H1 (cell line): ENCODE measurements around the gene ACOT9. TPM values are rescaled to one million over a fixed set of nuclear protein-coding genes. Genes with fewer than 3 reads are reported as not detected.
A peak's percentile ranks its signal among the peaks of the same experiment; 100 is the strongest.

ENCODE experiments used
- EP300 ChIP-seq, 2 experiments: IDR thresholded peaks; 1 replicate in 1 of 2; 2 replicates in 1 of 2; pipeline ENCODE4 v1.6.1; 2011 to 2012; ENCODE audit warnings: low read depth in 2 of 2, low read length in 2 of 2, mild to moderate bottlenecking in 2 of 2, borderline replicate concordance in 1 of 2, inconsistent platforms in 1 of 2, moderate library complexity in 1 of 2
- KDM5A ChIP-seq: fragments of 200-600 bp; IDR thresholded peaks from 2 replicates; pipeline ENCODE4 v1.7.1; 2012; ENCODE audit warnings: mild to moderate bottlenecking, low read length, inconsistent platforms, mixed read lengths
- PHF8 ChIP-seq: fragments of 200-600 bp; sonication (generic); conservative IDR thresholded peaks from 2 replicates; pipeline ENCODE4 v1.7.1; 2012; ENCODE audit warnings: low read depth, mild to moderate bottlenecking, inconsistent platforms, low read length, moderate library complexity
- POLR2AphosphoS5 ChIP-seq: IDR thresholded peaks from 2 replicates; pipeline ENCODE4 v1.6.1; 2011; ENCODE audit warnings: low read depth, low read length
- RAD21 ChIP-seq, 2 experiments: IDR thresholded peaks in 1 of 2; conservative IDR thresholded peaks in 1 of 2; 2 replicates each; pipeline ENCODE4 v1.6.1; 2011; ENCODE audit warnings: low read depth in 2 of 2, low read length in 2 of 2, improper control_type of control experiment in 1 of 2, inconsistent platforms in 1 of 2, mild to moderate bottlenecking in 1 of 2, moderate library complexity in 1 of 2
- SIN3A ChIP-seq, 2 experiments: IDR thresholded peaks in 1 of 2; conservative IDR thresholded peaks in 1 of 2; 2 replicates each; pipeline ENCODE4 v1.6.1; 2011 to 2012; ENCODE audit warnings: low read length in 2 of 2, improper control_type of control experiment in 1 of 2, low read depth in 1 of 2, mild to moderate bottlenecking in 1 of 2
- SP1 ChIP-seq: IDR thresholded peaks from 2 replicates; pipeline ENCODE4 v1.6.1; 2011; ENCODE audit warnings: low read depth, low read length
- TAF1 ChIP-seq: IDR thresholded peaks from 2 replicates; pipeline ENCODE4 v1.6.1; 2011; ENCODE audit warnings: mild to moderate bottlenecking, low read depth, low read length
- polyA plus RNA-seq, 7 experiments: library from polyadenylated mRNA; depleted of rRNA in 3 of 7; stranded (reverse) in 5 of 7; unstranded in 2 of 7; fragments of >200 nt in 5 of 7; fragments of 200-250 nt in 2 of 7; gene quantifications; 1 replicate in 5 of 7; 2 replicates in 1 of 7; 4 replicates in 1 of 7; pipeline versions ENCODE4 v1.2.1 to v1.2.3, GENCODE V29; 2011 to 2013; ENCODE audit warnings: missing spikeins in 2 of 7, mixed read lengths in 2 of 7
- total RNA-seq: library from RNA; stranded (reverse); fragmentation: NEBNext Ultra II Directional; extraction: Animal tissue kit (Norgen Biotek cat#: 25700); gene quantifications from 2 replicates; pipeline ENCODE4 v1.2.1, GENCODE V29; 2021

Gene ACOT9
- total and polyA plus RNA-seq, 2 of the 8 experiments (the other 6 are each of a cell fraction or from before 2014, with no cell fraction given), result 20.7 to 39.5 TPM

GRCh38 chrX:23782863-23783588 is 40.0 kb upstream of the ACOT9 start, which contains the start of gene SAT1 (continued):
- TF ChIP-seq EP300 (IDR thresholded peaks at IDR 0.05; ENCODE audit: borderline replicate concordance in 1 of 2, low read depth in 2 of 2, low read length in 2 of 2), result 0 out of 3 replicates have a peak, but pooled peaks of 1 of the 2 experiments have one; percentile 32
- peak; percentile 52 to 68 for TF ChIP-seq RAD21 (IDR thresholded peaks at IDR 0.05 in 1 of 2, conservative IDR thresholded peaks at IDR 0.05 in 1 of 2; ENCODE audit: low read depth in 2 of 2, low read length in 2 of 2)
- peak; percentile 83 for TF ChIP-seq TAF1
- TF ChIP-seq SP1, result 0 out of 2 replicates have a peak, but pooled peaks have one; percentile 43
- peak; percentile 92 for TF ChIP-seq POLR2AphosphoS5
- no peak for TF ChIP-seq KDM5A
- TF ChIP-seq PHF8, result peak; percentile 85
- TF ChIP-seq SIN3A (conservative IDR thresholded peaks at IDR 0.05 in 1 of 2, IDR thresholded peaks at IDR 0.05 in 1 of 2; ENCODE audit: low read depth in 1 of 2, low read length in 2 of 2), result 0 out of 4 replicates have a peak, but pooled peaks of 1 of the 2 experiments have one; percentile 24
